Measurements from ENCODE around the gene NEK4. TPM values are rescaled to one million over a fixed set of nuclear protein-coding genes. Genes with fewer than 3 reads are reported as not detected.

The NEK4 gene
- total RNA-seq, 1 donor from 2014 or later = 52.3 TPM

DNA sequence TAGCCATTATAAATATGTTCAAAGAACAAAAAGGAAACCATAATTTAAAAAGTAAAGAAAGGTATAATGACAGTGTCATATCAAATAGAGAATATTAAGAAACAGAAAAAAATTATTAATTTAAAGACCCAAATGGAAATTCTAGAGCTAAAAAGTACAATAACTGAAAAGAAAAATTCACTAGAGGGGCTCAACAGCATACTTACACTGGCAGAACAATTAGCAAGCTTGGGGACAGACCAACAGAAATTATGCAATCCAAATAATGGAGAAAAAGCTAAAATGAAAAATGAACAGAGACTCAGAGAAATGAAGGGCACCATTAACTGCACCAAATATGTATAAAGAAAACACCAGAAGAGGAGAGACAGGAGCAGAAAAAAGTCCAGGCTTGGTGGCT lies 51.1 kb downstream of the NEK4 start:
- H3K4me1 Mint-ChIP-seq = peaks cover 9% of the 10 kb centered on the region
- H3K27ac Mint-ChIP-seq (ENCODE audit: unreplicated experiment) = no peak overlapping the region
- no peaks in the 10 kb centered on the region for H3K27me3 Mint-ChIP-seq (ENCODE audit: low read depth)
- H3K36me3 Mint-ChIP-seq (ENCODE audit: low read depth) = peaks cover 29% of the 10 kb centered on the region
- TF ChIP-seq, protein P1, sequence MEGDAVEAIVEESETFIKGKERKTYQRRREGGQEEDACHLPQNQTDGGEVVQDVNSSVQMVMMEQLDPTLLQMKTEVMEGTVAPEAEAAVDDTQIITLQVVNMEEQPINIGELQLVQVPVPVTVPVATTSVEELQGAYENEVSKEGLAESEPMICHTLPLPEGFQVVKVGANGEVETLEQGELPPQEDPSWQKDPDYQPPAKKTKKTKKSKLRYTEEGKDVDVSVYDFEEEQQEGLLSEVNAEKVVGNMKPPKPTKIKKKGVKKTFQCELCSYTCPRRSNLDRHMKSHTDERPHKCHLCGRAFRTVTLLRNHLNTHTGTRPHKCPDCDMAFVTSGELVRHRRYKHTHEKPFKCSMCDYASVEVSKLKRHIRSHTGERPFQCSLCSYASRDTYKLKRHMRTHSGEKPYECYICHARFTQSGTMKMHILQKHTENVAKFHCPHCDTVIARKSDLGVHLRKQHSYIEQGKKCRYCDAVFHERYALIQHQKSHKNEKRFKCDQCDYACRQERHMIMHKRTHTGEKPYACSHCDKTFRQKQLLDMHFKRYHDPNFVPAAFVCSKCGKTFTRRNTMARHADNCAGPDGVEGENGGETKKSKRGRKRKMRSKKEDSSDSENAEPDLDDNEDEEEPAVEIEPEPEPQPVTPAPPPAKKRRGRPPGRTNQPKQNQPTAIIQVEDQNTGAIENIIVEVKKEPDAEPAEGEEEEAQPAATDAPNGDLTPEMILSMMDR (conservative IDR thresholded peaks at IDR 0.05) = no peak
- peaks cover 3% of the 10 kb centered on the region for H3K9me3 Mint-ChIP-seq
- DNase-seq (ENCODE audit: low read depth, low spot score) = no peak
- no peak overlapping the region for H3K4me3 Mint-ChIP-seq

DNA sequence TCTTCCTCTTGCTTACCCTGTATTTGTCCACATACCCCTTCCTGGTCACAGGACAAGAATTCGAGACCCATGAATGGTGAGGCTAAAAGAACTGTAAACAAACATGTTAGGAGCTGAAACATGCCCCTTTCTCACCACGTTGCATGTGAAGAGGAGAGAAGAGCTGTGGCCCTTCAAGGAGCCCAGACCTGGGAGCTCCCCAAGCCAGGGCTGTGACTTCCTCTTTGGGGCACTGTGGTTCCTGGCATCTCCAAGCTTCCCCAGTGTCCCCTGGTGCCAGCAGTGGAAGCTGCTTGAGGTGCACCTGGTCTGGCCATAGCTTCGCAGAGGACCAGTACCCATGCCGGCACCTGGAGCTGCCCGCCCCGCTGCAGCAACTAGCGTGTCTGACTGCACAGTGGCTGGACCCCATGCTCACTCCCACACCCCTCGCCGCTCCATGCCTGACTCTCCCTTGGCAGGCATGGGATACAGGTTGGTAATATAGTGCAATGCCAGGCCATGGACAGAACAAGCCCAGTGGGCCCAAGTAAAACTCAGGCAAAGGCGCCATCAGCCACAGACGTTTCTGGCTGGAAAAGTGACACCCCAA lies 54.9 kb downstream of the NEK4 start:
- Mint-ChIP-seq H3K4me3 (no peak overlapping the region), H3K27ac (ENCODE audit: unreplicated experiment) (peak overlapping the region; percentile 75)
- DNase-seq (ENCODE audit: low read depth, low spot score) = no peak

DNA sequence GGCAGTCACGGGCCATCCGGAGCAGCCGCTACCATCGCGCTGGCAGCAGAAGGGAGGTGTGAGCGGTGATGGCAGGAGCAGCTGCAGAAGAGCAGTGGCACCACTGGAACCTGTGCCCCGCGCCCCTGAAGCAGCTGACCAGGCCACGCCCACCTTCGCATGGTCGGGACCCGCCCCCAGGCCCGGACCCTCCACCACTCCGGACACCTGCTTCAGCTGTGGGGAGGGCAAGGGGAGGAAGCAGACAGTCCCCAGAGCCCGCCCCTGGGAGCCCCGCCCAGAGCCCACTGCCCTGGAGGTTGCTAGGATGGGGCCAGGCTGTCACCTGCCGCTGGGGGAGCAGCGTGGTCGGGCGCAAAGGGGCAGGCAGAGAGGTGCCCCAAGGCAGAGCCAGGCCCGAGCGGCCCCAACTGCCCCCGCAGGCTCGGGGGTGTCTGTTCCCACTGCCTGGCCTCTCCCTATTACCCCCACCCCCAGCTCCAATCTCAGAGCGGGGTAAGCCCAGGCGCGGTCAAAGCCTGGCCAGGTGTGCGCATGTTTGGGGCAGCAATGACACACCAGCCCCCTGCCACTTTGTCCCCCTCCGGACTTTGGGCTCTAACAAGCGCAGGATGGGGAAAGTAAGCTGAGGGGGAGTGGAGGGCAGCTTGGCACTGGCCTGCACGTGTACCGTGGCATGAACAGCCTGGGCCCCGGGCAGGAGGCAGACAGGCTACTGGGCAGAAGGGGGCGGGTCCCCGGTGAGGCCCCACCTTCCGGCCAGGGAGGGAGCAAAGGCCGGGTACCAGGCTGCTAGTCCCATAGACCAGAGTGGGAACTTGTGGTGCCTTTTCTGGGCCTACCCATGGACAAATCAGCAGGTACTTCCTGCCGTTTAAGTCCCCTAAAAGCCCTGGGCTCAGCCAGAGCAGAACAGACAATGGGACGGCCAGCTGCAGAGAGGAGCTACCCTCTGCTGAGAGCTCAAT lies 56.1 kb downstream of the NEK4 start:
- DNase-seq (ENCODE audit: low read depth, low spot score) = peak; percentile 23
- peaks cover 18% of the 10 kb centered on the region for H3K36me3 Mint-ChIP-seq (ENCODE audit: low read depth)
- H3K27ac Mint-ChIP-seq (ENCODE audit: unreplicated experiment) = no peak overlapping the region
- no peaks in the 10 kb centered on the region for H3K27me3 Mint-ChIP-seq (ENCODE audit: low read depth)
- no peaks in the 10 kb centered on the region for H3K9me3 Mint-ChIP-seq
- TF ChIP-seq, protein P1 (conservative IDR thresholded peaks at IDR 0.05) = no peak
- peaks cover 29% of the 10 kb centered on the region for H3K4me1 Mint-ChIP-seq
- no peak overlapping the region for H3K4me3 Mint-ChIP-seq

More for the DNA sequence above, 54.9 kb downstream of the NEK4 start:
- H3K9me3 Mint-ChIP-seq = peaks cover 3% of the 10 kb centered on the region
- H3K27me3 Mint-ChIP-seq (ENCODE audit: low read depth) = no peaks in the 10 kb centered on the region
- peaks cover 25% of the 10 kb centered on the region for H3K36me3 Mint-ChIP-seq (ENCODE audit: low read depth)
- TF ChIP-seq, protein P1 (conservative IDR thresholded peaks at IDR 0.05) = no peak
- H3K4me1 Mint-ChIP-seq = peaks cover 29% of the 10 kb centered on the region

DNA sequence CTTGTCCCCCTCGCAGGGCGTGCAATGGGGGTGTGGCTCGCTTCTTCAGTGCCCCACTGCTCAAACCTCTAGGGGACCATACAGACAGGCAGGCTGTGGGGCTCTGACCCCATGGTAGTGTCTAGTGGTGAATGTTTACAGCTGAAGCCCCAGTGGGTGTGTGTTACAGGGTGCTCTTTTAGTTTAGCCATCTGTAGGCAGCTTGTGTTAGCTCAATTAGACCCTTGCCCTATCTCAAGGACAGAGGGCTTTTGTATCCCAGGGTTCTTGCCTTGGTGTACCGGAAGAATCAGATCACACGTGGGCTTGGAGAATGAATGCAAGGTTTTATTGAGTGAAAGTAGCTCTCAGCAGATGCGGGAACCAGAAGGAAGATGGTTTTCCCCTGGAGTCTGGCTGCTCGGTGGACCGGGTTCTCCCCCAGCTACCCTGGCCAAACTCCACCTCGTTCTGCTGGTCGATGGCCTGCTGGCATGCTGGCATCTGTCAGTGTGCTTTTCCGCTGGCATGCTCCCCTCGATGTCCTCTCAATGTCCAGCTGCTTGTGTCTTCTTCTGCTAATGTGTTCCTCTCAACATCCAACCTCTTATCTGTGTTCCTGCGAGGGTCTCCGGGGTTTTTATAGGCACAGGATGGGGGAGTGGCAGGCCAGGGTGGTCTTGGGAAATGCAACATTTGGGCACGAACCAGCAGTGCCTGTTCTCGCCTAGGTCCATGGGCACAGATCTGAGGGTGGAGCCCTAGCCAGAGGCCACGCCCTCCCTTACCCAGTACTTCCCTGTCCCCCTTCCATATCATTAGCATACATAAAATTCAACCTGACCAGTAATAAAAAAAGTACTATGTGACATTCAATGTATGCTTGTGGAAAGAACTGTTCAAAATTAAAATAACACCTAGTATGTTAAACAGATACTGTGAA lies 58.2 kb downstream of the NEK4 start:
- DNase-seq (ENCODE audit: low read depth, low spot score) = peak; percentile 12

More for the DNA sequence above, 58.2 kb downstream of the NEK4 start:
- Mint-ChIP-seq H3K36me3 (ENCODE audit: low read depth) (peaks cover 11% of the 10 kb centered on the region), H3K4me1 (peaks cover 31% of the 10 kb centered on the region), H3K4me3 (peak overlapping the region; percentile 66), H3K27me3 (ENCODE audit: low read depth) (no peaks in the 10 kb centered on the region), H3K9me3 (no peaks in the 10 kb centered on the region), H3K27ac (ENCODE audit: unreplicated experiment) (peak overlapping the region; percentile 89)
- TF ChIP-seq, protein P1 (conservative IDR thresholded peaks at IDR 0.05) = no peak
